Neural cell (in vitro differentiated cells): ENCODE measurements around the gene GPHN. TPM values are rescaled to one million over a fixed set of nuclear protein-coding genes. Genes with fewer than 3 reads are reported as not detected.

Experiments used
- H2AFZ ChIP-seq: fragments of 200-600, 300-800 bp; sonication (generic), shearing (Covaris generic); 2 replicates; pipeline ENCODE4 v1.6.0; 2014; ENCODE audit warnings: low read depth, mild to moderate bottlenecking, antibody characterized with exemption, low read length, moderate library complexity
- H3F3A ChIP-seq: fragments of 200-600 bp; shearing (Covaris generic); 2 replicates; pipeline ENCODE4 v1.6.1; 2016; ENCODE audit warnings: mild to moderate bottlenecking, moderate library complexity, mixed read lengths, antibody characterized with exemption, low read length; ENCODE audit not compliant: insufficient read depth, poor library complexity, severe bottlenecking
- H3K27ac ChIP-seq: fragments of 200-600, 300-800 bp; sonication (generic), shearing (Covaris generic); 2 replicates; pipeline ENCODE4 v1.5.1; 2014; ENCODE audit warnings: mild to moderate bottlenecking, low read length, moderate library complexity
- H3K27me3 ChIP-seq: fragments of 300-800, 200-600 bp; sonication (generic), shearing (Covaris generic); 2 replicates; pipeline ENCODE4 v1.6.0; 2014; ENCODE audit warnings: mild to moderate bottlenecking, low read depth, low read length, moderate library complexity; ENCODE audit not compliant: insufficient read depth
- H3K36me3 ChIP-seq: fragments of 300-800, 200-600 bp; sonication (generic), shearing (Covaris generic); 2 replicates; pipeline ENCODE4 v1.5.1; 2014; ENCODE audit warnings: mild to moderate bottlenecking, antibody characterized with exemption, low read length, moderate library complexity; ENCODE audit not compliant: insufficient read depth
- H3K4me2 ChIP-seq: fragments of 300-800, 200-600 bp; sonication (generic), shearing (Covaris generic); 2 replicates; pipeline ENCODE4 v1.6.0; 2014; ENCODE audit warnings: mild to moderate bottlenecking, low read length
- H3K4me3 ChIP-seq: fragments of 300-800, 200-600 bp; sonication (generic), shearing (Covaris generic); 2 replicates; pipeline ENCODE4 v1.5.1; 2014; ENCODE audit warnings: mild to moderate bottlenecking, low read length, moderate library complexity
- H3K79me2 ChIP-seq: fragments of 200-600 bp; shearing (Covaris generic); replicated peaks from 2 replicates; pipeline ENCODE4 v1.6.0; 2014; ENCODE audit warnings: mild to moderate bottlenecking, low read length, moderate library complexity; ENCODE audit not compliant: insufficient read depth
- H3K9ac ChIP-seq: fragments of 300-800, 200-600 bp; sonication (generic), shearing (Covaris generic); 2 replicates; pipeline ENCODE4 v1.6.1; 2016; ENCODE audit warnings: mild to moderate bottlenecking, low read length, mixed read lengths
- H3K9me2 ChIP-seq: fragments of 200-600 bp; shearing (Covaris generic); 2 replicates; pipeline ENCODE4 v1.6.1; 2016; ENCODE audit warnings: mild to moderate bottlenecking, low read length, mixed read lengths; ENCODE audit not compliant: insufficient read depth
- H3K9me3 ChIP-seq: fragments of 200-600, 300-800 bp; sonication (generic), shearing (Covaris generic); 2 replicates; pipeline ENCODE4 v1.6.1; 2016; ENCODE audit warnings: mild to moderate bottlenecking, mixed run types, low read length, moderate library complexity, mixed read lengths
- H4K20me1 ChIP-seq: fragments of 200-600 bp; shearing (Covaris generic); 2 replicates; pipeline ENCODE4 v1.6.1; 2016; ENCODE audit warnings: mild to moderate bottlenecking, mixed run types; ENCODE audit not compliant: insufficient read depth
- EP300 ChIP-seq: fragments of 450-650 bp; conservative IDR thresholded peaks from 2 replicates; pipeline ENCODE4 v1.6.1; 2014; ENCODE audit warnings: antibody characterized with exemption, mild to moderate bottlenecking, moderate library complexity; ENCODE audit not compliant: poor library complexity, severe bottlenecking
- EZH2 ChIP-seq: fragments of 200-600, 300-800 bp; shearing (Covaris generic), sonication (generic); IDR thresholded peaks from 2 replicates; pipeline ENCODE4 v1.6.1; 2014; ENCODE audit warnings: antibody characterized with exemption, low read length, borderline replicate concordance, mild to moderate bottlenecking; ENCODE audit not compliant: insufficient read depth, poor library complexity, severe bottlenecking
- MXI1 ChIP-seq: fragments of 450-650 bp; conservative IDR thresholded peaks from 2 replicates; pipeline ENCODE4 v1.6.1; 2014; ENCODE audit warnings: antibody characterized with exemption, mild to moderate bottlenecking; ENCODE audit not compliant: poor library complexity, severe bottlenecking
- POLR2AphosphoS5 ChIP-seq: IDR thresholded peaks from 2 replicates; pipeline ENCODE4 v1.6.1; 2012
- RAD21 ChIP-seq: fragments of 450-650 bp; conservative IDR thresholded peaks from 2 replicates; pipeline ENCODE4 v1.6.1; 2014; ENCODE audit warnings: antibody characterized with exemption, mild to moderate bottlenecking, moderate library complexity
- SMC3 ChIP-seq: fragments of 450-650 bp; conservative IDR thresholded peaks from 2 replicates; pipeline ENCODE4 v1.6.1; 2014; ENCODE audit warnings: antibody characterized with exemption, mild to moderate bottlenecking, moderate library complexity; ENCODE audit not compliant: poor library complexity
- TAF1 ChIP-seq: IDR thresholded peaks from 2 replicates; pipeline ENCODE4 v1.6.1; 2012; ENCODE audit warnings: low read depth
- polyA plus RNA-seq: library from polyadenylated mRNA; depleted of rRNA; stranded (reverse); fragments of >200 nt; gene quantifications from 2 replicates; pipeline ENCODE4 v1.2.3, GENCODE V29; 2014
- TF ChIP-seq, protein P1 (sequence below): IDR thresholded peaks from 2 replicates; pipeline ENCODE4 v1.6.1; 2012; ENCODE audit warnings: borderline replicate concordance
- TF ChIP-seq, protein P2 (sequence below): fragments of 450-650 bp; IDR thresholded peaks from 2 replicates; pipeline ENCODE4 v1.5.1; 2014; ENCODE audit warnings: antibody characterized with exemption, mild to moderate bottlenecking, moderate library complexity; ENCODE audit not compliant: poor library complexity, severe bottlenecking

The GPHN gene
- polyA plus RNA-seq, 1 donor from 2014 or later = 135 TPM

- Histone ChIP-seq H3K27ac (no peak overlapping the region), H3K9me2 (no peaks in the 10 kb centered on the region), H2AFZ (no peak overlapping the region), H3K9me3 (no peaks in the 10 kb centered on the region), H4K20me1 (no peaks in the 10 kb centered on the region), H3K9ac (no peak overlapping the region), H3K4me3 (no peak overlapping the region), H3K79me2 (no peaks in the 10 kb centered on the region), H3F3A (no peaks in the 10 kb centered on the region), H3K36me3 (no peaks in the 10 kb centered on the region), H3K4me2 (no peak overlapping the region), H3K27me3 (no peaks in the 10 kb centered on the region)
- TF ChIP-seq, protein P1, sequence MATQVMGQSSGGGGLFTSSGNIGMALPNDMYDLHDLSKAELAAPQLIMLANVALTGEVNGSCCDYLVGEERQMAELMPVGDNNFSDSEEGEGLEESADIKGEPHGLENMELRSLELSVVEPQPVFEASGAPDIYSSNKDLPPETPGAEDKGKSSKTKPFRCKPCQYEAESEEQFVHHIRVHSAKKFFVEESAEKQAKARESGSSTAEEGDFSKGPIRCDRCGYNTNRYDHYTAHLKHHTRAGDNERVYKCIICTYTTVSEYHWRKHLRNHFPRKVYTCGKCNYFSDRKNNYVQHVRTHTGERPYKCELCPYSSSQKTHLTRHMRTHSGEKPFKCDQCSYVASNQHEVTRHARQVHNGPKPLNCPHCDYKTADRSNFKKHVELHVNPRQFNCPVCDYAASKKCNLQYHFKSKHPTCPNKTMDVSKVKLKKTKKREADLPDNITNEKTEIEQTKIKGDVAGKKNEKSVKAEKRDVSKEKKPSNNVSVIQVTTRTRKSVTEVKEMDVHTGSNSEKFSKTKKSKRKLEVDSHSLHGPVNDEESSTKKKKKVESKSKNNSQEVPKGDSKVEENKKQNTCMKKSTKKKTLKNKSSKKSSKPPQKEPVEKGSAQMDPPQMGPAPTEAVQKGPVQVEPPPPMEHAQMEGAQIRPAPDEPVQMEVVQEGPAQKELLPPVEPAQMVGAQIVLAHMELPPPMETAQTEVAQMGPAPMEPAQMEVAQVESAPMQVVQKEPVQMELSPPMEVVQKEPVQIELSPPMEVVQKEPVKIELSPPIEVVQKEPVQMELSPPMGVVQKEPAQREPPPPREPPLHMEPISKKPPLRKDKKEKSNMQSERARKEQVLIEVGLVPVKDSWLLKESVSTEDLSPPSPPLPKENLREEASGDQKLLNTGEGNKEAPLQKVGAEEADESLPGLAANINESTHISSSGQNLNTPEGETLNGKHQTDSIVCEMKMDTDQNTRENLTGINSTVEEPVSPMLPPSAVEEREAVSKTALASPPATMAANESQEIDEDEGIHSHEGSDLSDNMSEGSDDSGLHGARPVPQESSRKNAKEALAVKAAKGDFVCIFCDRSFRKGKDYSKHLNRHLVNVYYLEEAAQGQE = no peak
- TF ChIP-seq SMC3 (no peak), EZH2 (no peak), TAF1 (no peak), MXI1 (no peak), RAD21 (no peak), POLR2AphosphoS5 (no peak)
- TF ChIP-seq, protein P2, sequence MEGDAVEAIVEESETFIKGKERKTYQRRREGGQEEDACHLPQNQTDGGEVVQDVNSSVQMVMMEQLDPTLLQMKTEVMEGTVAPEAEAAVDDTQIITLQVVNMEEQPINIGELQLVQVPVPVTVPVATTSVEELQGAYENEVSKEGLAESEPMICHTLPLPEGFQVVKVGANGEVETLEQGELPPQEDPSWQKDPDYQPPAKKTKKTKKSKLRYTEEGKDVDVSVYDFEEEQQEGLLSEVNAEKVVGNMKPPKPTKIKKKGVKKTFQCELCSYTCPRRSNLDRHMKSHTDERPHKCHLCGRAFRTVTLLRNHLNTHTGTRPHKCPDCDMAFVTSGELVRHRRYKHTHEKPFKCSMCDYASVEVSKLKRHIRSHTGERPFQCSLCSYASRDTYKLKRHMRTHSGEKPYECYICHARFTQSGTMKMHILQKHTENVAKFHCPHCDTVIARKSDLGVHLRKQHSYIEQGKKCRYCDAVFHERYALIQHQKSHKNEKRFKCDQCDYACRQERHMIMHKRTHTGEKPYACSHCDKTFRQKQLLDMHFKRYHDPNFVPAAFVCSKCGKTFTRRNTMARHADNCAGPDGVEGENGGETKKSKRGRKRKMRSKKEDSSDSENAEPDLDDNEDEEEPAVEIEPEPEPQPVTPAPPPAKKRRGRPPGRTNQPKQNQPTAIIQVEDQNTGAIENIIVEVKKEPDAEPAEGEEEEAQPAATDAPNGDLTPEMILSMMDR = no peak
These were observed 659.6 kb downstream of the GPHN start for GRCh38 chr14:67167420-67168109.

GRCh38 chr14:67168110-67168441 lies 660.1 kb downstream of the GPHN start:
- H3K9me3 ChIP-seq = peaks cover 3% of the 10 kb centered on the region
- H3F3A ChIP-seq = no peaks in the 10 kb centered on the region
- H3K36me3 ChIP-seq = peaks cover 3% of the 10 kb centered on the region
- no peaks in the 10 kb centered on the region for H3K9me2 ChIP-seq
- H4K20me1 ChIP-seq = no peaks in the 10 kb centered on the region
- TF ChIP-seq EP300 = no peak
- no peak for TF ChIP-seq SMC3
- no peaks in the 10 kb centered on the region for H3K27me3 ChIP-seq
- no peak overlapping the region for H3K4me2 ChIP-seq
- no peak overlapping the region for H2AFZ ChIP-seq
- no peak overlapping the region for H3K9ac ChIP-seq
- no peak overlapping the region for H3K4me3 ChIP-seq
- no peaks in the 10 kb centered on the region for H3K79me2 ChIP-seq
- H3K27ac ChIP-seq = no peak overlapping the region
